PC-3 (cell line): Measurements from ENCODE around the gene ELK4.

ENCODE experiments used
- CTCF ChIP-seq: fragments of 300-600 bp; sonication (generic); conservative IDR thresholded peaks from 2 replicates; pipeline ENCODE4 v1.5.1; 2017; ENCODE audit warnings: antibody characterized with exemption, low read depth, mild to moderate bottlenecking, low read length
- EZH2 ChIP-seq: fragments of 300-600 bp; sonication (generic); IDR thresholded peaks from one replicate; pipeline ENCODE4 v1.6.1; 2017; ENCODE audit warnings: antibody characterized with exemption, mild to moderate bottlenecking, low read length; ENCODE audit not compliant: unreplicated experiment
- EZH2phosphoT487 ChIP-seq: fragments of 300-600 bp; sonication (generic); IDR thresholded peaks from 2 replicates; pipeline ENCODE4 v1.6.1; 2018; ENCODE audit warnings: mild to moderate bottlenecking, antibody characterized with exemption, low read length, borderline replicate concordance

- TF ChIP-seq CTCF (no peak), EZH2 (no peak), EZH2phosphoT487 (no peak)
Observed at GRCh38 chr1:205568135-205568468, 63.7 kb downstream of the ELK4 start.
